ENCODE measurements around the gene ADARB2. TPM values are rescaled to one million over a fixed set of nuclear protein-coding genes. Genes with fewer than 3 reads are reported as not detected.

Gene ADARB2
- total RNA-seq, 4 donors from 2014 or later: 1.3 to 5.4 (median 1.8) TPM

GRCh38 chr10:1141261-1141660 is 596.1 kb downstream of the ADARB2 start:
- WGBS, 2 donors (ENCODE audit: low coverage in 1 of 2): 38 to 61% methylated on average over 2 of the region's 7 CpGs
- Histone ChIP-seq H3K27me3 (no peaks in the 10 kb centered on the region), H3K36me3 (no peaks in the 10 kb centered on the region), H3K4me1 (no peaks in the 10 kb centered on the region), H3K4me3 (no peak overlapping the region), H3K27ac (no peak overlapping the region), H3K9me3 (peaks cover 0 to 45% (median 0%) of the 10 kb centered on the region in 3 donors)
- no peak for ATAC-seq
- TF ChIP-seq POLR2AphosphoS5 (IDR thresholded peaks at IDR 0.05) (no peak), EP300 (IDR thresholded peaks at IDR 0.05) (no peak), CTCF (IDR thresholded peaks at IDR 0.05) (no peak), POLR2A (IDR thresholded peaks at IDR 0.05) (no peak)

GRCh38 chr10:1138529-1138928 is 598.8 kb downstream of the ADARB2 start:
- TF ChIP-seq EP300 (IDR thresholded peaks at IDR 0.05) (no peak), CTCF (IDR thresholded peaks at IDR 0.05) (no peak)
- WGBS, 2 donors (ENCODE audit: low coverage in 1 of 2): 43 to 75% methylated on average over 1 of the region's 1 CpG
- H3K36me3 ChIP-seq: no peaks in the 10 kb centered on the region

GRCh38 chr10:1137499-1138163 is 599.7 kb downstream of the ADARB2 start:
- no peak for TF ChIP-seq CTCF (IDR thresholded peaks at IDR 0.05)
- no peak for TF ChIP-seq POLR2A (IDR thresholded peaks at IDR 0.05)
- TF ChIP-seq EP300 (IDR thresholded peaks at IDR 0.05): no peak
- TF ChIP-seq POLR2AphosphoS5 (IDR thresholded peaks at IDR 0.05): no peak
- H3K27ac ChIP-seq: no peak overlapping the region

More at GRCh38 chr10:1138529-1138928, 598.8 kb downstream of the ADARB2 start:
- no peak for ATAC-seq
- Histone ChIP-seq H3K27me3 (no peaks in the 10 kb centered on the region), H3K4me3 (no peak overlapping the region), H3K9me3 (peaks cover 0 to 17% (median 0%) of the 10 kb centered on the region in 3 donors), H3K27ac (no peak overlapping the region), H3K4me1 (no peaks in the 10 kb centered on the region)

GRCh38 chr10:1136268-1136667 is 601.1 kb downstream of the ADARB2 start:
- TF ChIP-seq POLR2A (IDR thresholded peaks at IDR 0.05) (no peak), CTCF (IDR thresholded peaks at IDR 0.05) (no peak), POLR2AphosphoS5 (IDR thresholded peaks at IDR 0.05) (no peak), EP300 (IDR thresholded peaks at IDR 0.05) (no peak)

More at GRCh38 chr10:1137499-1138163, 599.7 kb downstream of the ADARB2 start:
- Histone ChIP-seq H3K4me3 (no peak overlapping the region), H3K9me3 (peaks cover 0 to 15% (median 0%) of the 10 kb centered on the region in 3 donors), H3K36me3 (peaks cover 0 to 5% of the 10 kb centered on the region in 2 donors), H3K4me1 (no peaks in the 10 kb centered on the region), H3K27me3 (no peaks in the 10 kb centered on the region)
- 69 to 73% methylated on average over 5 to 8 of the region's 10 CpGs for WGBS, 2 donors (ENCODE audit: low coverage in 1 of 2)
- ATAC-seq: no peak

GRCh38 chr10:1134156-1134555 is 603.2 kb downstream of the ADARB2 start:
- H3K9me3 ChIP-seq: peaks cover 0 to 11% (median 0%) of the 10 kb centered on the region in 3 donors
- H3K27me3 ChIP-seq: no peaks in the 10 kb centered on the region
- peaks cover 0 to 39% of the 10 kb centered on the region in 2 donors for H3K36me3 ChIP-seq
- no peaks in the 10 kb centered on the region for H3K4me1 ChIP-seq
- no peak overlapping the region for H3K4me3 ChIP-seq
- TF ChIP-seq POLR2A (IDR thresholded peaks at IDR 0.05) (no peak), POLR2AphosphoS5 (IDR thresholded peaks at IDR 0.05) (no peak), EP300 (IDR thresholded peaks at IDR 0.05) (no peak)
- no peak for ATAC-seq
- WGBS, 2 donors (ENCODE audit: low coverage in 1 of 2): 67% methylated on average over 1 of the region's 2 CpGs; no CpG with 5 or more reads in 1 of the 2 donors
- H3K27ac ChIP-seq: no peak overlapping the region

More at GRCh38 chr10:1136268-1136667, 601.1 kb downstream of the ADARB2 start:
- H3K4me3 ChIP-seq: no peak overlapping the region
- ATAC-seq: no peak
- no peaks in the 10 kb centered on the region for H3K27me3 ChIP-seq
- H3K36me3 ChIP-seq: peaks cover 0 to 18% of the 10 kb centered on the region in 2 donors
- H3K27ac ChIP-seq: no peak overlapping the region
- peaks cover 0 to 15% (median 0%) of the 10 kb centered on the region in 3 donors for H3K9me3 ChIP-seq
- no peaks in the 10 kb centered on the region for H3K4me1 ChIP-seq
